ENCODE results near the gene FGB. TPM values are rescaled to one million over a fixed set of nuclear protein-coding genes. Genes with fewer than 3 reads are reported as not detected.

Gene FGB
- total and polyA plus RNA-seq, 2 of the 13 experiments (the other 11 are each of a cell fraction or from before 2014, with no cell fraction given): 226 to 784 TPM

DNA sequence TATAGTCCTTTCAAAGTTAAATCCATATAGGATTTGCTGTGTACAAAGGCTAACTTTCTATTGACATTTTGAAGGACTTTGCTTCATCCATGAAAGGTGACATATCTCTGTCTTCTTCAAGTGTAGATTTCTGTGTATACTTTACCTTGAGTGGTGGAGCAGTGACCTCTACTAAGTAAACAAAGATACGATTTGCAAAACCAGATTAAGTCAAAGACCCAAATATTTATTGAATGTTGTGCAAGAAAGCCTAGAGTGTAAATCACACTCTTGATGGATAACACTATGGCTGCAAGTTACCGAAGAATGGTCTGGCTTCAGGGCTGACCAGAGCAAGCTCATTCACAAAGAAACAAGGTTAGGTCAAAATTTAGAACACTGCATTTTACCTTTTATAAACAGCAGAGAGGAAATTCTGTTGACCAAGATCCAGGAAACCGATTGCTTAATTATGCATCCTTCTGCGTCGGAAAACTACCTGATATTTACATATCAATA lies 55.1 kb downstream of the FGB start (continued):
- TF ChIP-seq BORCS8-MEF2B (CRISPR knock-in tag; IDR thresholded peaks at IDR 0.05) (no peak), RFX5 (IDR thresholded peaks at IDR 0.05; ENCODE audit: low read depth, low read length) (0 out of 2 replicates have a peak, but pooled peaks have one; percentile 13), ATF7-NPFF (CRISPR knock-in tag; IDR thresholded peaks at IDR 0.05; ENCODE audit: low read depth) (0 out of 2 replicates have a peak, but pooled peaks have one; percentile 24), GTF3A (CRISPR knock-in tag; conservative IDR thresholded peaks at IDR 0.05) (no peak), ZNF317 (CRISPR knock-in tag; IDR thresholded peaks at IDR 0.05) (peak; percentile 55; the same call in 1 of the 2 replicates), FOXP1 (IDR thresholded peaks at IDR 0.05) (peak; percentile 90), FOXP1 (CRISPR knock-in tag; IDR thresholded peaks at IDR 0.05) (peak; percentile 99), KDM2A (CRISPR knock-in tag; IDR thresholded peaks at IDR 0.05; ENCODE audit: borderline replicate concordance, low read depth) (no peak), ATAD3A (CRISPR knock-in tag; IDR thresholded peaks at IDR 0.05) (no peak), ONECUT2 (CRISPR knock-in tag; IDR thresholded peaks at IDR 0.05) (peak; percentile 89), NR2C2 (CRISPR knock-in tag; IDR thresholded peaks at IDR 0.05; ENCODE audit: borderline replicate concordance) (peak; percentile 88), ZNF207 (IDR thresholded peaks at IDR 0.05; ENCODE audit: borderline replicate concordance) (no peak), ZNF792 (CRISPR knock-in tag; IDR thresholded peaks at IDR 0.05) (peak; percentile 66; the same call in 1 of the 2 replicates), SP5 (CRISPR knock-in tag; IDR thresholded peaks at IDR 0.05; ENCODE audit: borderline replicate concordance, low read depth) (peak; percentile 88; the same call in 1 of the 2 replicates), MIER3 (CRISPR knock-in tag; IDR thresholded peaks at IDR 0.05; ENCODE audit: borderline replicate concordance) (peak; percentile 94; the same call in 1 of the 2 replicates), SALL2 (CRISPR knock-in tag; IDR thresholded peaks at IDR 0.05) (no peak), PRMT3 (CRISPR knock-in tag; IDR thresholded peaks at IDR 0.05; ENCODE audit: borderline replicate concordance, low read depth) (no peak), ZNF878 (CRISPR knock-in tag; IDR thresholded peaks at IDR 0.05) (peak; percentile 90; the same call in 1 of the 2 replicates), FOXO1 (CRISPR knock-in tag; IDR thresholded peaks at IDR 0.05) (peak; percentile 98), ZSCAN20 (CRISPR knock-in tag; IDR thresholded peaks at IDR 0.05; ENCODE audit: borderline replicate concordance) (0 out of 2 replicates have a peak, but pooled peaks have one; percentile 70)
- TF ChIP-seq, protein P1, sequence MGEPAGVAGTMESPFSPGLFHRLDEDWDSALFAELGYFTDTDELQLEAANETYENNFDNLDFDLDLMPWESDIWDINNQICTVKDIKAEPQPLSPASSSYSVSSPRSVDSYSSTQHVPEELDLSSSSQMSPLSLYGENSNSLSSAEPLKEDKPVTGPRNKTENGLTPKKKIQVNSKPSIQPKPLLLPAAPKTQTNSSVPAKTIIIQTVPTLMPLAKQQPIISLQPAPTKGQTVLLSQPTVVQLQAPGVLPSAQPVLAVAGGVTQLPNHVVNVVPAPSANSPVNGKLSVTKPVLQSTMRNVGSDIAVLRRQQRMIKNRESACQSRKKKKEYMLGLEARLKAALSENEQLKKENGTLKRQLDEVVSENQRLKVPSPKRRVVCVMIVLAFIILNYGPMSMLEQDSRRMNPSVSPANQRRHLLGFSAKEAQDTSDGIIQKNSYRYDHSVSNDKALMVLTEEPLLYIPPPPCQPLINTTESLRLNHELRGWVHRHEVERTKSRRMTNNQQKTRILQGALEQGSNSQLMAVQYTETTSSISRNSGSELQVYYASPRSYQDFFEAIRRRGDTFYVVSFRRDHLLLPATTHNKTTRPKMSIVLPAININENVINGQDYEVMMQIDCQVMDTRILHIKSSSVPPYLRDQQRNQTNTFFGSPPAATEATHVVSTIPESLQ (CRISPR knock-in tag; conservative IDR thresholded peaks at IDR 0.05): 0 out of 2 replicates have a peak, but pooled peaks have one; percentile 78
- TF ChIP-seq, protein P2, sequence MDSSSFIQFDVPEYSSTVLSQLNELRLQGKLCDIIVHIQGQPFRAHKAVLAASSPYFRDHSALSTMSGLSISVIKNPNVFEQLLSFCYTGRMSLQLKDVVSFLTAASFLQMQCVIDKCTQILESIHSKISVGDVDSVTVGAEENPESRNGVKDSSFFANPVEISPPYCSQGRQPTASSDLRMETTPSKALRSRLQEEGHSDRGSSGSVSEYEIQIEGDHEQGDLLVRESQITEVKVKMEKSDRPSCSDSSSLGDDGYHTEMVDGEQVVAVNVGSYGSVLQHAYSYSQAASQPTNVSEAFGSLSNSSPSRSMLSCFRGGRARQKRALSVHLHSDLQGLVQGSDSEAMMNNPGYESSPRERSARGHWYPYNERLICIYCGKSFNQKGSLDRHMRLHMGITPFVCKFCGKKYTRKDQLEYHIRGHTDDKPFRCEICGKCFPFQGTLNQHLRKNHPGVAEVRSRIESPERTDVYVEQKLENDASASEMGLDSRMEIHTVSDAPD (CRISPR knock-in tag; IDR thresholded peaks at IDR 0.05): peak; percentile 85
- TF ChIP-seq, protein P3, sequence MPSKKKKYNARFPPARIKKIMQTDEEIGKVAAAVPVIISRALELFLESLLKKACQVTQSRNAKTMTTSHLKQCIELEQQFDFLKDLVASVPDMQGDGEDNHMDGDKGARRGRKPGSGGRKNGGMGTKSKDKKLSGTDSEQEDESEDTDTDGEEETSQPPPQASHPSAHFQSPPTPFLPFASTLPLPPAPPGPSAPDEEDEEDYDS (CRISPR knock-in tag; IDR thresholded peaks at IDR 0.05): peak; percentile 39; the same call in 1 of the 2 replicates
- TF ChIP-seq, protein P4, sequence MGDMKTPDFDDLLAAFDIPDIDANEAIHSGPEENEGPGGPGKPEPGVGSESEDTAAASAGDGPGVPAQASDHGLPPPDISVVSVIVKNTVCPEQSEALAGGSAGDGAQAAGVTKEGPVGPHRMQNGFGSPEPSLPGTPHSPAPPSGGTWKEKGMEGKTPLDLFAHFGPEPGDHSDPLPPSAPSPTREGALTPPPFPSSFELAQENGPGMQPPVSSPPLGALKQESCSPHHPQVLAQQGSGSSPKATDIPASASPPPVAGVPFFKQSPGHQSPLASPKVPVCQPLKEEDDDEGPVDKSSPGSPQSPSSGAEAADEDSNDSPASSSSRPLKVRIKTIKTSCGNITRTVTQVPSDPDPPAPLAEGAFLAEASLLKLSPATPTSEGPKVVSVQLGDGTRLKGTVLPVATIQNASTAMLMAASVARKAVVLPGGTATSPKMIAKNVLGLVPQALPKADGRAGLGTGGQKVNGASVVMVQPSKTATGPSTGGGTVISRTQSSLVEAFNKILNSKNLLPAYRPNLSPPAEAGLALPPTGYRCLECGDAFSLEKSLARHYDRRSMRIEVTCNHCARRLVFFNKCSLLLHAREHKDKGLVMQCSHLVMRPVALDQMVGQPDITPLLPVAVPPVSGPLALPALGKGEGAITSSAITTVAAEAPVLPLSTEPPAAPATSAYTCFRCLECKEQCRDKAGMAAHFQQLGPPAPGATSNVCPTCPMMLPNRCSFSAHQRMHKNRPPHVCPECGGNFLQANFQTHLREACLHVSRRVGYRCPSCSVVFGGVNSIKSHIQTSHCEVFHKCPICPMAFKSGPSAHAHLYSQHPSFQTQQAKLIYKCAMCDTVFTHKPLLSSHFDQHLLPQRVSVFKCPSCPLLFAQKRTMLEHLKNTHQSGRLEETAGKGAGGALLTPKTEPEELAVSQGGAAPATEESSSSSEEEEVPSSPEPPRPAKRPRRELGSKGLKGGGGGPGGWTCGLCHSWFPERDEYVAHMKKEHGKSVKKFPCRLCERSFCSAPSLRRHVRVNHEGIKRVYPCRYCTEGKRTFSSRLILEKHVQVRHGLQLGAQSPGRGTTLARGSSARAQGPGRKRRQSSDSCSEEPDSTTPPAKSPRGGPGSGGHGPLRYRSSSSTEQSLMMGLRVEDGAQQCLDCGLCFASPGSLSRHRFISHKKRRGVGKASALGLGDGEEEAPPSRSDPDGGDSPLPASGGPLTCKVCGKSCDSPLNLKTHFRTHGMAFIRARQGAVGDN (CRISPR knock-in tag; IDR thresholded peaks at IDR 0.05): no peak
